ENCODE measurements around the gene CDR2. TPM values are rescaled to one million over a fixed set of nuclear protein-coding genes. Genes with fewer than 3 reads are reported as not detected.

Gene CDR2
- total and polyA plus RNA-seq, 2 of the 13 experiments (the other 11 are each of a cell fraction or from before 2014, with no cell fraction given): 59.0 to 78.9 TPM

DNA sequence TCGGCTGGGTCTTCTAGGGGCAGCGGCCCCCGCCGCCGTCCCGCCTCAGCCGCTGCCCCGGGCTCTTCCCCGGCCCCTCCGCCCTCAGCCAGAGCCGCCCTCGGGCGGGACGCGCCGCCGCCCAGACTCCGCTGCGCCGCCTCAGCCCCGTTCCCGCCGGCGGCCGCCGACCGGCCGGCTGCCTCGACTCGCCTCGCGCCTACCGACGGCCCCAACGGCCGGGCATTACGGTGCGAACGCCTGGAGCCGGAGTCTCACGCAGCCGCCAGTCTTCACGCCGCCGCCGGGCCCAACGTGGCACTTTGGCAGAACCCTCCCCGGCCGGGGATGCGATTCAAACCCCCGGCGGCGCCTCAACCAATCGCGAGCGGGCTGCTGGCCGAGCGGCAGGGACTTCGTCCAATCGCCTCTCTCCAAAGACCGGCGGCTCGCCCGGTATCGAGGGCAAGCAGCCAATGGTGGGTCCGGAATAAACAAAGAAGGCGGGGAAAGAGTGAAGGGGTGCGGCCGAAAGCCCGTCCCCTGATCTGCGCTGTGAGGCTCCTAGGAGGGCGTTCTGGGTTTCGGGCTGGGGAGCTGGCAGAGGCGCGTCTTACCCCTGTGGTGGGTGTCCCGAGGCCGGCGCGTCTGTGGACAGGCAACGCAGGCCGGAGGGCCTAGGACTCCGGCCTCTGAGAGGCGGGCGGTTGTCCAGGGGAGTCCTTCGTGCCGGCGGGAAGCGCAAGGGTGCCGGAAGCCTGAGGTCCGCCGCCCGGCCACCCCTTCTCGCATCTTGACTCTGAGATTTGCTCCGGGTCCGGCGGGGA, at the start of gene CDR2 (continued):
- TF ChIP-seq, protein P1, sequence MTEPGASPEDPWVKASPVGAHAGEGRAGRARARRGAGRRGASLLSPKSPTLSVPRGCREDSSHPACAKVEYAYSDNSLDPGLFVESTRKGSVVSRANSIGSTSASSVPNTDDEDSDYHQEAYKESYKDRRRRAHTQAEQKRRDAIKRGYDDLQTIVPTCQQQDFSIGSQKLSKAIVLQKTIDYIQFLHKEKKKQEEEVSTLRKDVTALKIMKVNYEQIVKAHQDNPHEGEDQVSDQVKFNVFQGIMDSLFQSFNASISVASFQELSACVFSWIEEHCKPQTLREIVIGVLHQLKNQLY (CRISPR knock-in tag; IDR thresholded peaks at IDR 0.05): no peak
- 0 out of 2 replicates have a peak, but pooled peaks have one; percentile 23 for TF ChIP-seq MTF1 (CRISPR knock-in tag; IDR thresholded peaks at IDR 0.05)
- TF ChIP-seq KAT7 (CRISPR knock-in tag; IDR thresholded peaks at IDR 0.05; ENCODE audit: borderline replicate concordance): peak; percentile 79; the same call in 1 of the 2 replicates
- no peak for TF ChIP-seq MATR3 (CRISPR knock-in tag; IDR thresholded peaks at IDR 0.05)
- 0 out of 2 replicates have a peak, but pooled peaks have one; percentile 43 for TF ChIP-seq ADNP (CRISPR knock-in tag; IDR thresholded peaks at IDR 0.05)
- TF ChIP-seq ZNF569 (CRISPR knock-in tag; IDR thresholded peaks at IDR 0.05; ENCODE audit: borderline replicate concordance): no peak
- TF ChIP-seq JUND (CRISPR knock-in tag; IDR thresholded peaks at IDR 0.05): no peak
- TF ChIP-seq, protein P2, sequence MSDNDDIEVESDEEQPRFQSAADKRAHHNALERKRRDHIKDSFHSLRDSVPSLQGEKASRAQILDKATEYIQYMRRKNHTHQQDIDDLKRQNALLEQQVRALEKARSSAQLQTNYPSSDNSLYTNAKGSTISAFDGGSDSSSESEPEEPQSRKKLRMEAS (IDR thresholded peaks at IDR 0.05): peak; percentile 91
- TF ChIP-seq, protein P3, sequence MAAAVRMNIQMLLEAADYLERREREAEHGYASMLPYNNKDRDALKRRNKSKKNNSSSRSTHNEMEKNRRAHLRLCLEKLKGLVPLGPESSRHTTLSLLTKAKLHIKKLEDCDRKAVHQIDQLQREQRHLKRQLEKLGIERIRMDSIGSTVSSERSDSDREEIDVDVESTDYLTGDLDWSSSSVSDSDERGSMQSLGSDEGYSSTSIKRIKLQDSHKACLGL (CRISPR knock-in tag; IDR thresholded peaks at IDR 0.05): peak; percentile 91; the same call in 1 of the 2 replicates
- TF ChIP-seq, protein P4, sequence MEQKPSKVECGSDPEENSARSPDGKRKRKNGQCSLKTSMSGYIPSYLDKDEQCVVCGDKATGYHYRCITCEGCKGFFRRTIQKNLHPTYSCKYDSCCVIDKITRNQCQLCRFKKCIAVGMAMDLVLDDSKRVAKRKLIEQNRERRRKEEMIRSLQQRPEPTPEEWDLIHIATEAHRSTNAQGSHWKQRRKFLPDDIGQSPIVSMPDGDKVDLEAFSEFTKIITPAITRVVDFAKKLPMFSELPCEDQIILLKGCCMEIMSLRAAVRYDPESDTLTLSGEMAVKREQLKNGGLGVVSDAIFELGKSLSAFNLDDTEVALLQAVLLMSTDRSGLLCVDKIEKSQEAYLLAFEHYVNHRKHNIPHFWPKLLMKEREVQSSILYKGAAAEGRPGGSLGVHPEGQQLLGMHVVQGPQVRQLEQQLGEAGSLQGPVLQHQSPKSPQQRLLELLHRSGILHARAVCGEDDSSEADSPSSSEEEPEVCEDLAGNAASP (CRISPR knock-in tag; IDR thresholded peaks at IDR 0.05; ENCODE audit: borderline replicate concordance): peak; percentile 49; the same call in 1 of the 2 replicates
- TF ChIP-seq, protein P5, sequence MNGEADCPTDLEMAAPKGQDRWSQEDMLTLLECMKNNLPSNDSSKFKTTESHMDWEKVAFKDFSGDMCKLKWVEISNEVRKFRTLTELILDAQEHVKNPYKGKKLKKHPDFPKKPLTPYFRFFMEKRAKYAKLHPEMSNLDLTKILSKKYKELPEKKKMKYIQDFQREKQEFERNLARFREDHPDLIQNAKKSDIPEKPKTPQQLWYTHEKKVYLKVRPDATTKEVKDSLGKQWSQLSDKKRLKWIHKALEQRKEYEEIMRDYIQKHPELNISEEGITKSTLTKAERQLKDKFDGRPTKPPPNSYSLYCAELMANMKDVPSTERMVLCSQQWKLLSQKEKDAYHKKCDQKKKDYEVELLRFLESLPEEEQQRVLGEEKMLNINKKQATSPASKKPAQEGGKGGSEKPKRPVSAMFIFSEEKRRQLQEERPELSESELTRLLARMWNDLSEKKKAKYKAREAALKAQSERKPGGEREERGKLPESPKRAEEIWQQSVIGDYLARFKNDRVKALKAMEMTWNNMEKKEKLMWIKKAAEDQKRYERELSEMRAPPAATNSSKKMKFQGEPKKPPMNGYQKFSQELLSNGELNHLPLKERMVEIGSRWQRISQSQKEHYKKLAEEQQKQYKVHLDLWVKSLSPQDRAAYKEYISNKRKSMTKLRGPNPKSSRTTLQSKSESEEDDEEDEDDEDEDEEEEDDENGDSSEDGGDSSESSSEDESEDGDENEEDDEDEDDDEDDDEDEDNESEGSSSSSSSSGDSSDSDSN (CRISPR knock-in tag; IDR thresholded peaks at IDR 0.05): peak; percentile 97
- peak; percentile 97 for TF ChIP-seq RFXAP (CRISPR knock-in tag; IDR thresholded peaks at IDR 0.05; ENCODE audit: borderline replicate concordance)
- no peak; the same call in 1 of the 2 replicates for TF ChIP-seq DNMT1 (CRISPR knock-in tag; IDR thresholded peaks at IDR 0.05)
- TF ChIP-seq ARNT2 (CRISPR knock-in tag; IDR thresholded peaks at IDR 0.05; ENCODE audit: low read depth): peak; percentile 50; the same call in 1 of the 2 replicates
- TF ChIP-seq ZMYM2 (CRISPR knock-in tag; IDR thresholded peaks at IDR 0.05): no peak
- peak; percentile 84 for TF ChIP-seq POLR2AphosphoS5 (IDR thresholded peaks at IDR 0.05; ENCODE audit: low read depth, low read length)
- TF ChIP-seq, protein P6, sequence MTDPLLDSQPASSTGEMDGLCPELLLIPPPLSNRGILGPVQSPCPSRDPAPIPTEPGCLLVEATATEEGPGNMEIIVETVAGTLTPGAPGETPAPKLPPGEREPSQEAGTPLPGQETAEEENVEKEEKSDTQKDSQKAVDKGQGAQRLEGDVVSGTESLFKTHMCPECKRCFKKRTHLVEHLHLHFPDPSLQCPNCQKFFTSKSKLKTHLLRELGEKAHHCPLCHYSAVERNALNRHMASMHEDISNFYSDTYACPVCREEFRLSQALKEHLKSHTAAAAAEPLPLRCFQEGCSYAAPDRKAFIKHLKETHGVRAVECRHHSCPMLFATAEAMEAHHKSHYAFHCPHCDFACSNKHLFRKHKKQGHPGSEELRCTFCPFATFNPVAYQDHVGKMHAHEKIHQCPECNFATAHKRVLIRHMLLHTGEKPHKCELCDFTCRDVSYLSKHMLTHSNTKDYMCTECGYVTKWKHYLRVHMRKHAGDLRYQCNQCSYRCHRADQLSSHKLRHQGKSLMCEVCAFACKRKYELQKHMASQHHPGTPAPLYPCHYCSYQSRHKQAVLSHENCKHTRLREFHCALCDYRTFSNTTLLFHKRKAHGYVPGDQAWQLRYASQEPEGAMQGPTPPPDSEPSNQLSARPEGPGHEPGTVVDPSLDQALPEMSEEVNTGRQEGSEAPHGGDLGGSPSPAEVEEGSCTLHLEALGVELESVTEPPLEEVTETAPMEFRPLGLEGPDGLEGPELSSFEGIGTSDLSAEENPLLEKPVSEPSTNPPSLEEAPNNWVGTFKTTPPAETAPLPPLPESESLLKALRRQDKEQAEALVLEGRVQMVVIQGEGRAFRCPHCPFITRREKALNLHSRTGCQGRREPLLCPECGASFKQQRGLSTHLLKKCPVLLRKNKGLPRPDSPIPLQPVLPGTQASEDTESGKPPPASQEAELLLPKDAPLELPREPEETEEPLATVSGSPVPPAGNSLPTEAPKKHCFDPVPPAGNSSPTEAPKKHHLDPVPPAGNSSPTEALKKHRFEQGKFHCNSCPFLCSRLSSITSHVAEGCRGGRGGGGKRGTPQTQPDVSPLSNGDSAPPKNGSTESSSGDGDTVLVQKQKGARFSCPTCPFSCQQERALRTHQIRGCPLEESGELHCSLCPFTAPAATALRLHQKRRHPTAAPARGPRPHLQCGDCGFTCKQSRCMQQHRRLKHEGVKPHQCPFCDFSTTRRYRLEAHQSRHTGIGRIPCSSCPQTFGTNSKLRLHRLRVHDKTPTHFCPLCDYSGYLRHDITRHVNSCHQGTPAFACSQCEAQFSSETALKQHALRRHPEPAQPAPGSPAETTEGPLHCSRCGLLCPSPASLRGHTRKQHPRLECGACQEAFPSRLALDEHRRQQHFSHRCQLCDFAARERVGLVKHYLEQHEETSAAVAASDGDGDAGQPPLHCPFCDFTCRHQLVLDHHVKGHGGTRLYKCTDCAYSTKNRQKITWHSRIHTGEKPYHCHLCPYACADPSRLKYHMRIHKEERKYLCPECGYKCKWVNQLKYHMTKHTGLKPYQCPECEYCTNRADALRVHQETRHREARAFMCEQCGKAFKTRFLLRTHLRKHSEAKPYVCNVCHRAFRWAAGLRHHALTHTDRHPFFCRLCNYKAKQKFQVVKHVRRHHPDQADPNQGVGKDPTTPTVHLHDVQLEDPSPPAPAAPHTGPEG (CRISPR knock-in tag; IDR thresholded peaks at IDR 0.05): peak; percentile 82
- TF ChIP-seq ZNF550 (CRISPR knock-in tag; IDR thresholded peaks at IDR 0.05; ENCODE audit: borderline replicate concordance): no peak
- TF ChIP-seq IKZF1 (IDR thresholded peaks at IDR 0.05): no peak

Data from HepG2 (cell line).